ENCODE data around the gene RIC8A.

- TF ChIP-seq ZNF274 (IDR thresholded peaks at IDR 0.05; ENCODE audit: insufficient read depth, insufficient read length) (no peak), TAF1 (IDR thresholded peaks at IDR 0.05; ENCODE audit: borderline replicate concordance, low read depth, low read length) (peak; percentile 57; the same call in 1 of the 2 replicates), SKIL (IDR thresholded peaks at IDR 0.05; ENCODE audit: low read depth, poor library complexity, severe bottlenecking) (no peak), ZBTB40 (IDR thresholded peaks at IDR 0.05; ENCODE audit: borderline replicate concordance) (no peak; the same call in 1 of the 2 replicates), CTCF (IDR thresholded peaks at IDR 0.05 in 2 of 3, conservative IDR thresholded peaks at IDR 0.05 in 1 of 3; ENCODE audit: control insufficient read depth in 2 of 3, extremely low read depth in 1 of 3, insufficient read depth in 1 of 3, low read depth in 3 of 3, low read length in 3 of 3) (no peak), HCFC1 (IDR thresholded peaks at IDR 0.05; ENCODE audit: low read length) (no peak), CHD1 (IDR thresholded peaks at IDR 0.05; ENCODE audit: low read depth, low read length) (no peak), EP300 (IDR thresholded peaks at IDR 0.05; ENCODE audit: borderline replicate concordance in 1 of 2, control insufficient read depth in 1 of 2, low read depth in 2 of 2, low read length in 2 of 2) (no peak), TCF12 (IDR thresholded peaks at IDR 0.05; ENCODE audit: low read depth, low read length) (no peak)
These were observed 841 bp downstream of the RIC8A start for GRCh38 chr11:208181-208916.
